HG03520 (cell line): Measurements from ENCODE around the gene VPS37D.

Source experiments
- ATAC-seq: cut with Tn5 transposase; IDR thresholded peaks from one replicate; pipeline ENCODE4 v1.9.1; 2021; ENCODE audit warnings: mild to moderate bottlenecking, moderate library complexity; ENCODE audit not compliant: unreplicated experiment

Gene VPS37D

GRCh38 chr7:73679709-73680108, 12.1 kb downstream of the VPS37D start:
- no peak for ATAC-seq

GRCh38 chr7:73680501-73680900, 12.9 kb downstream of the VPS37D start:
- ATAC-seq, result no peak

- ATAC-seq, result no peak
Measured at GRCh38 chr7:73681031-73681430, 13.4 kb downstream of the VPS37D start.

- no peak for ATAC-seq
Measured at GRCh38 chr7:73682745-73683055, 15.1 kb downstream of the VPS37D start.

- peak; percentile 90 for ATAC-seq
Measured at GRCh38 chr7:73683056-73683787, 15.6 kb downstream of the VPS37D start, which contains the start of the genes BUD23 and DNAJC30. BUD23 (plus strand) TSS chr7:73683597; CDS start chr7:73683626, 29 bp downstream. DNAJC30 (minus strand) TSS chr7:73683453; CDS start chr7:73683423, 30 bp downstream.

- ATAC-seq, result no peak
Measured at GRCh38 chr7:73683788-73684693, 16.4 kb downstream of the VPS37D start.

GRCh38 chr7:73685311-73685710, 17.7 kb downstream of the VPS37D start:
- ATAC-seq, result no peak

GRCh38 chr7:73688288-73688687, 20.7 kb downstream of the VPS37D start:
- ATAC-seq, result no peak

- no peak for ATAC-seq
Measured at GRCh38 chr7:73690646-73691045, 23.0 kb downstream of the VPS37D start.

GRCh38 chr7:73696372-73696771, 28.7 kb downstream of the VPS37D start:
- ATAC-seq, result no peak

GRCh38 chr7:73698410-73698809, 30.8 kb downstream of the VPS37D start:
- ATAC-seq, result no peak

GRCh38 chr7:73699370-73700068, 31.9 kb downstream of the VPS37D start:
- no peak for ATAC-seq

GRCh38 chr7:73700069-73700423, 32.4 kb downstream of the VPS37D start:
- no peak for ATAC-seq

- ATAC-seq, result no peak
Measured at GRCh38 chr7:73700581-73701134, 33.0 kb downstream of the VPS37D start.

- no peak for ATAC-seq
Measured at GRCh38 chr7:73701357-73701995, 33.8 kb downstream of the VPS37D start.

- no peak for ATAC-seq
Measured at GRCh38 chr7:73702226-73702625, 34.6 kb downstream of the VPS37D start.

GRCh38 chr7:73702665-73703064, 35.0 kb downstream of the VPS37D start:
- ATAC-seq, result no peak

- no peak for ATAC-seq
Measured at GRCh38 chr7:73703225-73703624, 35.6 kb downstream of the VPS37D start.

- ATAC-seq, result no peak
Measured at GRCh38 chr7:73703757-73704639, 36.4 kb downstream of the VPS37D start.
